NCI-H2029 (cell line): Measurements from ENCODE around the gene LRP1B.

Experiments used
- DNase-seq: peaks from one replicate; lab custom pipeline; 2025; lab: John Stamatoyannopoulos, UW

The LRP1B gene

GRCh38 chr2:140529706-140530105 is 1601.1 kb downstream of the LRP1B start:
- DNase-seq = no peak

GRCh38 chr2:140528982-140529381 is 1601.8 kb downstream of the LRP1B start:
- DNase-seq = no peak

GRCh38 chr2:140526575-140526974 is 1604.2 kb downstream of the LRP1B start:
- DNase-seq = no peak

- DNase-seq = no peak
These were observed 1618.7 kb downstream of the LRP1B start for GRCh38 chr2:140512106-140512505.

GRCh38 chr2:140509765-140510164 is 1621.1 kb downstream of the LRP1B start:
- DNase-seq = no peak

GRCh38 chr2:140508756-140509155 is 1622.1 kb downstream of the LRP1B start:
- DNase-seq = no peak

GRCh38 chr2:140506606-140507005 is 1624.2 kb downstream of the LRP1B start:
- DNase-seq = no peak

GRCh38 chr2:140504601-140505000 is 1626.2 kb downstream of the LRP1B start:
- DNase-seq = no peak

- peak; percentile 4 for DNase-seq
These were observed 1627.7 kb downstream of the LRP1B start for GRCh38 chr2:140502951-140503630.

- no peak for DNase-seq
These were observed 1632.5 kb downstream of the LRP1B start for GRCh38 chr2:140498360-140498759.

GRCh38 chr2:140496714-140497113 is 1634.1 kb downstream of the LRP1B start:
- no peak for DNase-seq

GRCh38 chr2:140491876-140492275 is 1638.9 kb downstream of the LRP1B start:
- no peak for DNase-seq

- DNase-seq = no peak
These were observed 1641.6 kb downstream of the LRP1B start for GRCh38 chr2:140489193-140489592.

GRCh38 chr2:140481136-140481535 is 1649.7 kb downstream of the LRP1B start:
- no peak for DNase-seq

GRCh38 chr2:140473851-140474250 is 1657.0 kb downstream of the LRP1B start:
- no peak for DNase-seq

GRCh38 chr2:140472676-140473075 is 1658.1 kb downstream of the LRP1B start:
- no peak for DNase-seq

GRCh38 chr2:140465301-140465700 is 1665.5 kb downstream of the LRP1B start:
- DNase-seq = no peak

GRCh38 chr2:140462990-140463389 is 1667.8 kb downstream of the LRP1B start:
- DNase-seq = no peak

- DNase-seq = no peak
These were observed 1673.3 kb downstream of the LRP1B start for GRCh38 chr2:140457483-140457882.

- no peak for DNase-seq
These were observed 1675.5 kb downstream of the LRP1B start for GRCh38 chr2:140455315-140455714.

GRCh38 chr2:140454717-140455116 is 1676.1 kb downstream of the LRP1B start:
- DNase-seq = no peak

GRCh38 chr2:140451324-140451723 is 1679.5 kb downstream of the LRP1B start:
- DNase-seq = no peak

- DNase-seq = no peak
These were observed 1688.5 kb downstream of the LRP1B start for GRCh38 chr2:140442319-140442718.

GRCh38 chr2:140440815-140441214 is 1690.0 kb downstream of the LRP1B start:
- no peak for DNase-seq
